Uterus (tissue), 2 donors: ENCODE measurements around the gene ACSF2.

Source experiments
- CTCF ChIP-seq, 4 experiments: fragments of 200-600 bp in 2 of 4; fragments of 450-650 bp in 2 of 4; sonication (generic) in 2 of 4; IDR thresholded peaks; one replicate each; pipeline ENCODE4 v1.5.1; 2016 to 2019; ENCODE audit warnings: antibody characterized with exemption in 4 of 4, mild to moderate bottlenecking in 2 of 4, moderate library complexity in 1 of 4
- POLR2A ChIP-seq, 2 donors: fragments of 450-650 bp; IDR thresholded peaks; one replicate each; pipeline ENCODE4 v1.6.1; 2016; ENCODE audit warnings: antibody characterized with exemption in 2 of 2, mild to moderate bottlenecking in 1 of 2, moderate library complexity in 1 of 2

GRCh38 chr17:50406578-50406977 lies 19.4 kb upstream of the ACSF2 start:
- TF ChIP-seq CTCF (IDR thresholded peaks at IDR 0.05) (no peak), POLR2A (IDR thresholded peaks at IDR 0.05) (no peak)
